Lower leg skin (tissue), 4 donors: ENCODE results near the gene SOX11. TPM values are rescaled to one million over a fixed set of nuclear protein-coding genes. Genes with fewer than 3 reads are reported as not detected.

ENCODE experiments used
- DNase-seq, 2 donors: peaks; one replicate each; pipeline ENCODE4 v3.0.0-alpha.2; 2019; ENCODE audit warnings: low spot score in 2 of 2
- H3K4me3 ChIP-seq: fragments of 200-600 bp; sonication (generic); 2 replicates; pipeline ENCODE4 v1.5.1; 2017; ENCODE audit warnings: mild to moderate bottlenecking, low read depth; ENCODE audit not compliant: poor library complexity, severe bottlenecking
- CTCF ChIP-seq, 3 donors: fragments of 450-650 bp; IDR thresholded peaks; one replicate each; pipeline ENCODE4 v1.5.1; 2016; ENCODE audit warnings: antibody characterized with exemption in 3 of 3, mild to moderate bottlenecking in 3 of 3, moderate library complexity in 2 of 3
- POLR2A ChIP-seq, 2 donors: fragments of 450-650 bp; IDR thresholded peaks; one replicate each; pipeline ENCODE4 v1.6.1; 2016 to 2017; ENCODE audit warnings: antibody characterized with exemption in 2 of 2, mild to moderate bottlenecking in 1 of 2, moderate library complexity in 1 of 2
- WGBS, 2 donors: methylation state at CpG; one replicate each; pipeline ENCODE4 v1.1.5; 2018; 5-methylcytosine and 5-hydroxymethylcytosine counted together
- intact Hi-C: fragments of 100-400 bp; cut with DNase I; formaldehyde crosslinking; loops from one replicate; pipeline ENCODE4 v1.15.0; 2023; ENCODE audit warnings: low total_unique reads
- total RNA-seq, 4 donors: library from RNA; depleted of rRNA; stranded (reverse); fragments of >200 nt; gene quantifications; one replicate each; pipeline ENCODE4 v1.1.0, GENCODE V29; 2016

Gene SOX11
- total RNA-seq, 4 donors from 2014 or later: 0.03 to 0.21 TPM; not detected in 2

DNA sequence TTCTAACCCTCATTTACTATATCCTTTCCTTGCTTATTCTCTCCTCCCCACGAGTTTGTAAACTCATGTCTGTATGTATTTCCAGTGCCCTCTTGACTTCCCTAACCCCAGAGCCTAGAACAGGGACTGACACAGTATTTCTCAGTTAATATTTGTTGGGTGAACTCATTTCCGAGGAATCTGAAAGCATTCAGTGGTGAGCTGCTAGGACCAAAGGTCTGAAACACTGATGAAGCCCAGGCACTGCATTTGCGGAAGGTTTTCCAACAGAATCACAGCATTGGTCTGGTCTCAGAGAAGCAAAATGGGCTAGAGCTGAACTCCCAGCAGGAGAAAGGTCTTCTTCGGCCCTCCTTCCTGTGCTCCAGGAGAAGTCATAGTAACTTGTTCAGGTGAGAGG, 56.8 kb downstream of the SOX11 start:
- TF ChIP-seq POLR2A (IDR thresholded peaks at IDR 0.05) (no peak), CTCF (IDR thresholded peaks at IDR 0.05) (no peak)
- 79 to 86% methylated on average over 3 to 4 of the region's 4 CpGs for WGBS, 2 donors
- no peak overlapping the region for H3K4me3 ChIP-seq
- no peak for DNase-seq
- intact Hi-C loops: no loop called here

DNA sequence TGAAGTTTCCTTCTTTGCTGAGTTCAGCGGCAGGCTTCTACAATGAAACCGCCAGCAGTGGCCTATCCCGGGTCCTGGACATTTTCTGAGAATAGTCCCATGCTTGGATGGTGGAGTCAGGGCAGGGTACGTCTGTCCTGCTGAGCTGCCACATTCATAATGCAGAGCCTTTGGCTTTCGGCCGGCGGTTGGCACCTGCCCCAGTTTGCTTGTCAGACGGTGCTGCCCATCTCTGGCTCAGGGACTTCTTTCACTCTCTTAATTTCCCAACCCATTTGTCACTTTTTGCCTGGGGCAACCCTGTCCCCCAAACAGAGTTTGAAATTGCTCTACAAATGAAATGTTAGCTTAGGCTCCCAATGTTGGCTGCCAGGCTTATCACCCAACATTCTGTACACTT, 57.2 kb downstream of the SOX11 start:
- TF ChIP-seq CTCF (IDR thresholded peaks at IDR 0.05) (no peak), POLR2A (IDR thresholded peaks at IDR 0.05) (no peak)
- DNase-seq: no peak
- H3K4me3 ChIP-seq: no peak overlapping the region
- WGBS, 2 donors: 75 to 82% methylated on average over 8 of the region's 8 CpGs
- intact Hi-C loops: no loop called here
